ENCODE measurements around the gene SDSL. TPM values are rescaled to one million over a fixed set of nuclear protein-coding genes. Genes with fewer than 3 reads are reported as not detected.

The SDSL gene
- total RNA-seq, 2 experiments from 2014 or later = 0.85 to 1.2 TPM

- Mint-ChIP-seq H3K9me3 (no peaks in the 10 kb centered on the region), H3K27me3 (peaks cover 89% of the 10 kb centered on the region)
Measured at GRCh38 chr12:113474635-113475436, 52.7 kb downstream of the SDSL start.

GRCh38 chr12:113475451-113476175 is 53.4 kb downstream of the SDSL start:
- Mint-ChIP-seq H3K27ac (peak overlapping the region; percentile 26), H3K27me3 (peaks cover 89% of the 10 kb centered on the region), H3K4me1 (peaks cover 14% of the 10 kb centered on the region), H3K4me3 (no peak overlapping the region), H3K9me3 (no peaks in the 10 kb centered on the region), H3K36me3 (peaks cover 3% of the 10 kb centered on the region)
- DNase-seq (no peak), ATAC-seq (ENCODE audit: low read depth) (no peak)
- POLR2A ChIA-PET = no interaction called here

More at GRCh38 chr12:113474635-113475436, 52.7 kb downstream of the SDSL start:
- peak overlapping the region; percentile 26 for H3K27ac Mint-ChIP-seq
- peak overlapping the region; percentile 43 for H3K4me3 Mint-ChIP-seq
- peaks cover 13% of the 10 kb centered on the region for H3K4me1 Mint-ChIP-seq
- peaks cover 3% of the 10 kb centered on the region for H3K36me3 Mint-ChIP-seq
- DNase-seq (no peak), ATAC-seq (ENCODE audit: low read depth) (no peak)
- POLR2A ChIA-PET = no interaction called here

DNA sequence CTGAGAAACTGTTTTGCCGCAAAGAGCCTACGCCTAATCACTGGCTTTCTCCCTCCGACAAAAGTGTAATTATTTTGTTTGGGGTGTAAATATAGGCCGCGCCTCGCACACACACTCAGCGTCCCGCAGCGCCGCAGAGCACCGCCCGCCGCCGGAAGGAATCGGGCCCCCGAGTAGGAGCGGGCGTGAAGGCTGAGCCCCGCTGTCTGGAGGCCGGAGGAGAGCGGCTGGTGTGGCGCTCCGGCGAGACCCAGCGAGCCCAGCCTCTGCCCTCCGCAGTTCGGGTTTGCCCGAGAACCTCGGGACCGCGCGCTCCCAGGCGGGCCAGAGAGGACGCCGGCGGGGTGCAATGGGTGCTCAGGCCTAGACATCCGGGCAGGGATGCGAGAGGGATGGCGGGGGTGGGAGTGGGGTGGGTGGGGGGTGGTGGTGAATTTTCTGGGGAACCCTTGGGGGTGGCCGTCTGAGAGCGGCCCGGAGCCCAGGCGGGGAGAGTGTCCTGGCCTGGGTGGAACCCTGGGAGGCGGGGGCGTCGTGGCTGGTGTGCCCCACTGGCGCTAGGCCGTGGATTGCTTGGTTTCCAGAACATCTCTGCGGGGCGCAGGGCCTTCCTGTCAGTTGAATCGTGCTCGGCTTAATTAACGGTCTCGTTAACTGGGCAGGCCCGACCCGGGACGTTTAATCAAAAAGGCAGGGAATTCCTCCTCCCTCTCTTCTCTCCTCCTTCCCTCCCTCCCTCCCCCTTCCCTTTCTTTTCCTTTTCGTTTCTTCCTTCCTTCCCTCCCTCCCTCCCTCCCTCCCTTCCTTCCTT is 54.2 kb downstream of the SDSL start:
- POLR2A ChIA-PET = no interaction called here
- H3K4me1 Mint-ChIP-seq = peaks cover 12% of the 10 kb centered on the region
- no peak overlapping the region for H3K27ac Mint-ChIP-seq
- H3K36me3 Mint-ChIP-seq = peaks cover 3% of the 10 kb centered on the region
- ATAC-seq (ENCODE audit: low read depth) = no peak
- H3K27me3 Mint-ChIP-seq = peaks cover 82% of the 10 kb centered on the region
- DNase-seq = no peak
- no peak overlapping the region for H3K4me3 Mint-ChIP-seq
- no peaks in the 10 kb centered on the region for H3K9me3 Mint-ChIP-seq

DNA sequence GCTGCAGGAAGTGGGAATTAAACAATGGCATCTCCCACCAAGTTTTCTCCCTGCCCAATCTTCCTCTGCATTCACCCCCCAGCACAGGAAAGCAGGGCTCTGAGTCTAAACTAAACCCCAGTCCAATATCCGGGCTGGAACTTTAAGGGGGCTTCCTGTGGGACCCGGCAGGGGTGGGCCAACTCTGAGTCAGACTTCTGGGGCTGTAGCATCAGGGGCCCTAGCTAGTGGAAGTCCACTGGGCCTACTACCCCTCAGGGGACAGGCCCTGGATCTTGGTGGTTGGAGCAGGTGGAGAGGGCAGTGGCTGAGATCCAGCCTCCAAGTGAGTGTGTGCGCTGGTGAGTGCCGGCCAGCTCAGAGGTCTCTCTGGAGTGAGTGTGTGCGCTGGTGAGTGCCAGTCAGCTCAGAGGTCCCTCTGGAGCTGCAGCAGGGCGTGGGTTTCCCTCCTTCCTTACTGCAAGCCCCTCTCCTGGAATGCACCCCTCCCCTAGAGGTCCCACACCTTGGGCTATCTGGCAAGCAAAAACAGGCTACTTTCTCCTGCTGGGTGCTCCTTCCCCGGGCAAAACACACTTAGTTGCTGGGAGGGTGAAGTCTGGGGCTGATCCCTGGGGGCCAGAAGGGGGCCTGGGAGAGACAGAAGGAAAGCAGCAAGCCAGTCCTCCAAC is 55.1 kb downstream of the SDSL start:
- H3K9me3 Mint-ChIP-seq = no peaks in the 10 kb centered on the region

DNA sequence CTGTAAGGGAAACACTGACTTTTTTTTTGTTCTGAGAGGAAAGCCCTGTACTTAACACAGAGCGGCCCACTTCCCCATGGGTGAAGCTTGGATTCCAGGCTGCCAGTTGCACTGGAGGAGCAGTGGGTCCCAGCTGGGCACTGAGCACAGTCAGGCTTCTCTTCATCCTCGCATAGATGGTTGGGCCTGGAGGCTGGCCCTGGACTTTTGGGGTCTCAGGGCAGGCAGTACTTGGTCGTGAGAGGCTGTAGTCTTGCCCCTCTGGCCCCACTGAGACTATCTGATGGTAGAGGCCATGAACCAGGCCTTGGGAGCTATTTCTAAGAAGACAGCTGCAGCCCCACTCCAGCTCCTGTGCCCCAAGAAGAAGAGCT is 55.6 kb downstream of the SDSL start:
- DNase-seq (no peak), ATAC-seq (ENCODE audit: low read depth) (no peak)
- Mint-ChIP-seq H3K9me3 (no peaks in the 10 kb centered on the region), H3K4me1 (peaks cover 12% of the 10 kb centered on the region), H3K4me3 (no peak overlapping the region), H3K27ac (peak overlapping the region; percentile 23), H3K27me3 (peaks cover 79% of the 10 kb centered on the region), H3K36me3 (peaks cover 3% of the 10 kb centered on the region)
- POLR2A ChIA-PET = no interaction called here

More for the DNA sequence above, 55.1 kb downstream of the SDSL start:
- POLR2A ChIA-PET = no interaction called here
- Mint-ChIP-seq H3K4me1 (peaks cover 12% of the 10 kb centered on the region), H3K4me3 (no peak overlapping the region), H3K36me3 (peaks cover 3% of the 10 kb centered on the region), H3K27me3 (peaks cover 82% of the 10 kb centered on the region), H3K27ac (no peak overlapping the region)
- no peak for ATAC-seq (ENCODE audit: low read depth)
- DNase-seq = no peak

GRCh38 chr12:113478351-113479011 is 56.3 kb downstream of the SDSL start:
- DNase-seq (no peak), ATAC-seq (ENCODE audit: low read depth) (no peak)
- POLR2A ChIA-PET = no interaction called here
- Mint-ChIP-seq H3K27ac (peak overlapping the region; percentile 35), H3K4me3 (no peak overlapping the region), H3K9me3 (no peaks in the 10 kb centered on the region), H3K4me1 (peaks cover 8% of the 10 kb centered on the region), H3K27me3 (peaks cover 72% of the 10 kb centered on the region), H3K36me3 (peaks cover under 1% of the 10 kb centered on the region)

- DNase-seq (no peak), ATAC-seq (ENCODE audit: low read depth) (no peak)
- Mint-ChIP-seq H3K36me3 (no peaks in the 10 kb centered on the region), H3K4me1 (peaks cover 6% of the 10 kb centered on the region), H3K4me3 (peak overlapping the region; percentile 6), H3K9me3 (no peaks in the 10 kb centered on the region), H3K27ac (peak overlapping the region; percentile 77), H3K27me3 (peaks cover 70% of the 10 kb centered on the region)
- POLR2A ChIA-PET = no interaction called here
Measured at GRCh38 chr12:113479216-113479589, 57.0 kb downstream of the SDSL start.

- POLR2A ChIA-PET = no interaction called here
- peaks cover 67% of the 10 kb centered on the region for H3K27me3 Mint-ChIP-seq
- no peaks in the 10 kb centered on the region for H3K9me3 Mint-ChIP-seq
- no peaks in the 10 kb centered on the region for H3K36me3 Mint-ChIP-seq
- peak; percentile 75 for DNase-seq
- no peak for ATAC-seq (ENCODE audit: low read depth)
- peaks cover 1% of the 10 kb centered on the region for H3K4me1 Mint-ChIP-seq
- H3K4me3 Mint-ChIP-seq = peak overlapping the region; percentile 54
- H3K27ac Mint-ChIP-seq = peak overlapping the region; percentile 77
Measured at GRCh38 chr12:113479590-113480335, 57.6 kb downstream of the SDSL start.

DNA sequence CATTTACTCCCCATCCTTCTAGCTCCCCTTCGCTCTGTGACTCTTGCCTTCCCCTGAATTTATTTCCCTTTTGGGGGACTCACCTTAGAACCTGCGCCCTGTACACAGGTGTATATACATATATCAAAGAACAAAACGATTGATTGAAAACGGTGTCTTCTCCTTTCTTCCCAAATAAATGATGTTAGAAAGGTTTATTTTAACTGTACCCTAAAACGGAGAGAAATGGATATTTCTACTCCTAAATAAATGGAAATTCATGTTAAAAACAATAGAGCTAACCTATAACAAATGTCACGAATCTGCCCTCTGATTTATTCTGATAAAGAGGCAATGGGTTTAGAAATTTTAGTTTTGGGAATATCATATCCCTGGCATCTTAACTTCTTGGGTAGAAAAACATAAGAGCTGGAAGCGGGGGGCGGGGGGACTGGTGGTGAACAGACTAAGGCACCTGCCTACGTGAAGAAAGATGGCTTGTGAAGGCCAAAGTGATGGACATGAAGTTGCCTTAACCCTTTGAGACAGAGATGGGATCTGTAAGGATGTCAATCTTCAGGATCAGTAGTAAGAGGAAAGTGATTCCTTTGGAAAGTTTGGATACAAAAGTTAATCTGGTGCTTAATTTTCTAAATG is 58.3 kb downstream of the SDSL start:
- Mint-ChIP-seq H3K27me3 (peaks cover 60% of the 10 kb centered on the region), H3K27ac (no peak overlapping the region), H3K9me3 (no peaks in the 10 kb centered on the region), H3K4me1 (peaks cover 1% of the 10 kb centered on the region), H3K36me3 (no peaks in the 10 kb centered on the region), H3K4me3 (no peak overlapping the region)
- DNase-seq = no peak
- no peak for ATAC-seq (ENCODE audit: low read depth)
- POLR2A ChIA-PET = no interaction called here

GRCh38 chr12:113482334-113482733 is 60.2 kb downstream of the SDSL start:
- Mint-ChIP-seq H3K36me3 (no peaks in the 10 kb centered on the region), H3K4me1 (peaks cover 1% of the 10 kb centered on the region), H3K27ac (no peak overlapping the region), H3K27me3 (peaks cover 48% of the 10 kb centered on the region), H3K4me3 (no peak overlapping the region), H3K9me3 (no peaks in the 10 kb centered on the region)
- POLR2A ChIA-PET = no interaction called here
- DNase-seq (no peak), ATAC-seq (ENCODE audit: low read depth) (no peak)

DNA sequence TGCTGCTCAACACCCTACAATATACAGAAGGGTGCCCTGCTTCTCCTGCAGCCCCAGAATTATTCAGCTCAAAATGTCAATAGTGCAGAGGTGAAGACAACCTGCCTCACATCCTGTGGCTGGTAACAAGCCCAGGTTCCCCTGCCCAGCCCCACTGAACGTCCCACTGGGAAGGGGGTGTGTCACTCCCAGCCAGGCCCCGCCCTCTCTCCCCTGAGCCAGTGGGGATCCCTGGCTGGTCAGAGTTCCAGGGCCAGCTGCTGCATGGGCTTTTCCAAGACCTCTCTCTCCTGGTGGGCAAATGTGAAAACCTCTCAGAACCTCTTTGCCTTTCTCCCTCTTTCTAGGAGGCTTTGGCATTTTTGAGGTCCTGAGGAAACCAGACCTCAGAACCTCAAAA is 63.1 kb downstream of the SDSL start:
- H3K4me3 Mint-ChIP-seq = no peak overlapping the region
- DNase-seq = no peak
- no peak overlapping the region for H3K27ac Mint-ChIP-seq
- H3K36me3 Mint-ChIP-seq = no peaks in the 10 kb centered on the region
- no peaks in the 10 kb centered on the region for H3K4me1 Mint-ChIP-seq
- ATAC-seq (ENCODE audit: low read depth) = no peak
- POLR2A ChIA-PET = no interaction called here
- no peaks in the 10 kb centered on the region for H3K9me3 Mint-ChIP-seq
- peaks cover 22% of the 10 kb centered on the region for H3K27me3 Mint-ChIP-seq

- DNase-seq (no peak), ATAC-seq (ENCODE audit: low read depth) (no peak)
- H3K4me3 Mint-ChIP-seq = no peak overlapping the region
- POLR2A ChIA-PET = no interaction called here
- no peak overlapping the region for H3K27ac Mint-ChIP-seq
- H3K9me3 Mint-ChIP-seq = peaks cover 2% of the 10 kb centered on the region
- no peaks in the 10 kb centered on the region for H3K4me1 Mint-ChIP-seq
- no peaks in the 10 kb centered on the region for H3K36me3 Mint-ChIP-seq
- H3K27me3 Mint-ChIP-seq = peaks cover 19% of the 10 kb centered on the region
Measured at GRCh38 chr12:113486722-113487121, 64.5 kb downstream of the SDSL start.

All from activated naive CD8-positive, alpha-beta T cell treated with anti-CD3 and anti-CD28 coated beads, Interleukin-2, amount 10 ng/mL, durations not matched to agents 7 days and 5 days (primary cell).